HUES48 (cell line): ENCODE measurements around the gene BABAM2.

Source experiments
- H3K27ac ChIP-seq: one replicate; pipeline ENCODE4 v1.7.0; 2013; ENCODE audit warnings: low read depth, low read length, inconsistent platforms
- H3K27me3 ChIP-seq: 2 replicates; pipeline ENCODE4 v1.6.1; 2013; ENCODE audit warnings: mild to moderate bottlenecking, low read length; ENCODE audit not compliant: control insufficient read depth, insufficient read depth
- H3K36me3 ChIP-seq: 2 replicates; pipeline ENCODE4 v1.6.1; 2013; ENCODE audit warnings: low read length; ENCODE audit not compliant: control insufficient read depth, insufficient read depth
- H3K4me1 ChIP-seq: 2 replicates; pipeline ENCODE4 v1.6.1; 2013; ENCODE audit warnings: mild to moderate bottlenecking, low read length; ENCODE audit not compliant: control insufficient read depth, insufficient read depth
- H3K4me3 ChIP-seq: 2 replicates; pipeline ENCODE4 v1.5.1; 2013; ENCODE audit warnings: mild to moderate bottlenecking, low read depth, low read length
- H3K9ac ChIP-seq: 2 replicates; pipeline ENCODE4 v1.6.1; 2013; ENCODE audit warnings: mild to moderate bottlenecking, low read depth, low read length, moderate library complexity
- H3K9me3 ChIP-seq: 2 replicates; pipeline ENCODE4 v1.6.1; 2013; ENCODE audit warnings: low read length; ENCODE audit not compliant: control insufficient read depth, insufficient read depth

Gene BABAM2

GRCh38 chr2:28225473-28226080 lies 335.0 kb downstream of the BABAM2 start:
- Histone ChIP-seq H3K9ac (no peak overlapping the region), H3K4me3 (no peak overlapping the region), H3K27me3 (no peaks in the 10 kb centered on the region), H3K27ac (no peak overlapping the region), H3K36me3 (no peaks in the 10 kb centered on the region), H3K4me1 (no peaks in the 10 kb centered on the region), H3K9me3 (no peaks in the 10 kb centered on the region)

GRCh38 chr2:28226558-28226957 lies 336.0 kb downstream of the BABAM2 start:
- Histone ChIP-seq H3K9me3 (no peaks in the 10 kb centered on the region), H3K36me3 (no peaks in the 10 kb centered on the region), H3K27ac (no peak overlapping the region), H3K4me3 (no peak overlapping the region), H3K9ac (no peak overlapping the region), H3K4me1 (peaks cover 7% of the 10 kb centered on the region; the same call in 1 of the 2 replicates), H3K27me3 (no peaks in the 10 kb centered on the region)

DNA sequence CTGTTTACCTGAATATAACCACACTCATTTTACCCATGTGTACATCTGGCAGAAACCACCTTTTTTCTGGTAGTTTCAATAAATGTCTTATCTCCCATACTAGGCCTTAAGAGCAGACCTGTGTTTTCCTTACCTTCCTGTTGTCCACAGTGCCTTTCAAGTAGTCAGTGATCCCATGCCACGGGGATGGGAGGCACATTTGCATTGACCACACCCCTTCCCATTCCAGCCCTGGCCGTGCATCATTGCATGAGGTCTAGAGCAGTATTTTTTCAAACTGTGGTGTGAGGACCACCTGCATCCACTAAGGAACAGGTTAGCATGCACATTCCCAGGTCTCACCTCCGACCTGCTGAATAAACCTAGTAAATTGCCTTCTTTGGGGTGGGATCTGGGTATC lies 337.0 kb downstream of the BABAM2 start:
- Histone ChIP-seq H3K9me3 (no peaks in the 10 kb centered on the region), H3K27me3 (no peaks in the 10 kb centered on the region), H3K9ac (no peak overlapping the region), H3K4me1 (peaks cover 7% of the 10 kb centered on the region; the same call in 1 of the 2 replicates), H3K36me3 (no peaks in the 10 kb centered on the region), H3K4me3 (no peak overlapping the region), H3K27ac (no peak overlapping the region)

GRCh38 chr2:28228434-28228995 lies 338.0 kb downstream of the BABAM2 start:
- peaks cover 7% of the 10 kb centered on the region; the same call in 1 of the 2 replicates for H3K4me1 ChIP-seq
- no peaks in the 10 kb centered on the region for H3K27me3 ChIP-seq
- no peak overlapping the region for H3K9ac ChIP-seq
- no peaks in the 10 kb centered on the region for H3K36me3 ChIP-seq
- no peak overlapping the region for H3K27ac ChIP-seq
- H3K4me3 ChIP-seq: no peak overlapping the region
- no peaks in the 10 kb centered on the region for H3K9me3 ChIP-seq

DNA sequence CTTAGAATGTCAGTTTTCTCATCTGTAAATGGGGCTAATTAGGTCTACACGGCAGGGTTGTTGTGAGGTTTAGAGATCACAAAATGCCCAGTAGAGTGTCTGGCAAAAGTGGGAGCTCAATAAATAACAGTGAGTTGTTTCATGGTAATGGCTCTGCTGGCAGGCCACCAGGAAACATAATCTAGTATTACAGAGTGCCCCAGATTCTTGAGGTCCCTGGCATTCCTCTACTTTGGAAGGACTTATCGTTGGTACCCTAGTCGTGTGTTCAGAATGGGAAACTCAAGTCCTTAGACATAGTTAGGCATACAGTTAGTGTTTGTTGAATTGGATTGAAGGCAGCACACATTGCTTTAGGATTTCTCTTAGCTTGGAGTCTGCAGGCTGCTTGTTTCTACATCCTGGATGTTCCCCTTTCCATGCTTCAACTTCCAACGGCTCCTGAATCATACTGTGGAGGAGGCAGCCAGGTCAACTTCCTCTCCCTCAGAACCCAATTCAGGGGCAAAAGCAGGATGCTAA lies 340.6 kb downstream of the BABAM2 start:
- no peak overlapping the region for H3K9ac ChIP-seq
- H3K9me3 ChIP-seq: no peaks in the 10 kb centered on the region
- H3K4me1 ChIP-seq: peaks cover 7% of the 10 kb centered on the region; the same call in 1 of the 2 replicates
- H3K27me3 ChIP-seq: no peaks in the 10 kb centered on the region
- no peak overlapping the region for H3K27ac ChIP-seq
- no peaks in the 10 kb centered on the region for H3K36me3 ChIP-seq
- no peak overlapping the region for H3K4me3 ChIP-seq

- Histone ChIP-seq H3K4me3 (no peak overlapping the region), H3K36me3 (no peaks in the 10 kb centered on the region), H3K9ac (no peak overlapping the region), H3K27ac (no peak overlapping the region), H3K27me3 (no peaks in the 10 kb centered on the region), H3K9me3 (no peaks in the 10 kb centered on the region), H3K4me1 (peaks cover 7% of the 10 kb centered on the region; the same call in 1 of the 2 replicates)
Measured at GRCh38 chr2:28232295-28232694, 341.8 kb downstream of the BABAM2 start.

GRCh38 chr2:28233164-28233676 lies 342.7 kb downstream of the BABAM2 start:
- H3K9ac ChIP-seq: no peak overlapping the region
- no peaks in the 10 kb centered on the region for H3K9me3 ChIP-seq
- H3K27me3 ChIP-seq: no peaks in the 10 kb centered on the region
- no peak overlapping the region for H3K27ac ChIP-seq
- H3K36me3 ChIP-seq: no peaks in the 10 kb centered on the region
- H3K4me1 ChIP-seq: peaks cover 7% of the 10 kb centered on the region; the same call in 1 of the 2 replicates
- no peak overlapping the region for H3K4me3 ChIP-seq

DNA sequence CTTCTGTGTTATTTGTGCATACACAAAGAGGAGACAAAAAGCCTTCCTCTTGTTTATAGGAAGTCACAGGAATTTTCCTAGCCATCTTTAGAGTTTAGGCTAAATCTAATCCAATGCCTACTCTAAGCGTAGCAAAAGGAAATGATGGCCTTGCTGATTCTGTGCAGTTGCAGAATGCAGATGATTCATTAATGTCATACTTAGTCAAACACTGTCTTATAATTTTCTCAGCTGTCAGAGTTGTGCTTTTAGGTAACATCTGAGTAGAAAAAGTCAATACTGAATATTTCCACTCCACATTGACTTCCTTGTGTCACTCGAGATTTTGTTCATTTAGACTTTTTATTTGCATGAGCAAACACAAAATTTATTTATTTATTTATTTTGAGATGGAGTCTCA lies 344.3 kb downstream of the BABAM2 start:
- H3K27me3 ChIP-seq: no peaks in the 10 kb centered on the region
- H3K36me3 ChIP-seq: no peaks in the 10 kb centered on the region
- no peak overlapping the region for H3K9ac ChIP-seq
- no peak overlapping the region for H3K4me3 ChIP-seq
- no peak overlapping the region for H3K27ac ChIP-seq
- H3K9me3 ChIP-seq: no peaks in the 10 kb centered on the region
- peaks cover 7% of the 10 kb centered on the region; the same call in 1 of the 2 replicates for H3K4me1 ChIP-seq

DNA sequence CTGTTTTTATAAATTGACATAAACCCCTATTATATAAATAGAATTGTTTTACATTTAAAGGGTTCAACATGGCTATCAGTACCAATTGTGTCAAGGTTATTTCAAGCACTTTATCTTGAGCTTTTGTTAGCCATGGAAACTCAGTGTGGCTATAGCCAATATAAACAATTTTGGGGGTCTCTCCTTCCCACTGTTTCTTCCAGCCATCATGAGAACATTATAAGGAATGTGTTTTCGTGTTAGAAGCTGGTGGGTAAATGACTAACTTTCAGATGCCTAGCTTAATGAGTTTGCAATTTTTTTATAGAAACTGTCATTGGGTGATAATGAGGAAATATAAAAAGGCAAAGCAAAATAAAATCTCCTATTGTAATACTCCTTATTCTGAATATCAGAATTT lies 348.7 kb downstream of the BABAM2 start:
- Histone ChIP-seq H3K9ac (no peak overlapping the region), H3K9me3 (no peaks in the 10 kb centered on the region), H3K4me3 (no peak overlapping the region), H3K36me3 (no peaks in the 10 kb centered on the region), H3K27me3 (no peaks in the 10 kb centered on the region), H3K27ac (no peak overlapping the region), H3K4me1 (no peaks in the 10 kb centered on the region)

- H3K27ac ChIP-seq: no peak overlapping the region
- H3K36me3 ChIP-seq: no peaks in the 10 kb centered on the region
- no peaks in the 10 kb centered on the region for H3K9me3 ChIP-seq
- no peaks in the 10 kb centered on the region for H3K27me3 ChIP-seq
- no peak overlapping the region for H3K4me3 ChIP-seq
- no peaks in the 10 kb centered on the region for H3K4me1 ChIP-seq
- H3K9ac ChIP-seq: no peak overlapping the region
Measured at GRCh38 chr2:28240937-28241336, 350.4 kb downstream of the BABAM2 start.

DNA sequence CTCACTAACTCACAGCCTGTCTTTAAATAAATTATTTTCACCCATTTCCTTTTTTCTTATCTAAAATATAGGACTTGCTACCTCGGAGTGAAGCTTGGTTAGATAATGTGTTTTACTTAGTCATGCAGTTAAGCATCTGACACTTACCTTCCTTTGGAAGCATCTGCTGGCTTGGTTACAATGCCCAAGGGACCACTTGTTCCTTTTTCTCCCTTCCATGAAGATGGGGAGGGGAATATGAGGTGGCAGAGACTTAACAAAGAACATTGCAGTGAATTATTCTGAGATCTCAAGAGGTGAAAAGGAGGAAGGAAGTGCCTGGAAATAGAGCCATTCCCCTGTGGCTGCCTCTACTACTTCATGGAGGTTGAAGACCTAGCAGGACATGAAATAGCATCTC lies 356.8 kb downstream of the BABAM2 start:
- H3K36me3 ChIP-seq: no peaks in the 10 kb centered on the region
- no peaks in the 10 kb centered on the region for H3K27me3 ChIP-seq
- no peak overlapping the region for H3K27ac ChIP-seq
- H3K4me1 ChIP-seq: no peaks in the 10 kb centered on the region
- no peaks in the 10 kb centered on the region for H3K9me3 ChIP-seq
- H3K9ac ChIP-seq: no peak overlapping the region
- no peak overlapping the region for H3K4me3 ChIP-seq
